ENCODE results near the gene SENP1. TPM values are rescaled to one million over a fixed set of nuclear protein-coding genes. Genes with fewer than 3 reads are reported as not detected.

SENP1 gene
- total RNA-seq, 2 donors from 2014 or later: 36.6 to 59.7 TPM

DNA sequence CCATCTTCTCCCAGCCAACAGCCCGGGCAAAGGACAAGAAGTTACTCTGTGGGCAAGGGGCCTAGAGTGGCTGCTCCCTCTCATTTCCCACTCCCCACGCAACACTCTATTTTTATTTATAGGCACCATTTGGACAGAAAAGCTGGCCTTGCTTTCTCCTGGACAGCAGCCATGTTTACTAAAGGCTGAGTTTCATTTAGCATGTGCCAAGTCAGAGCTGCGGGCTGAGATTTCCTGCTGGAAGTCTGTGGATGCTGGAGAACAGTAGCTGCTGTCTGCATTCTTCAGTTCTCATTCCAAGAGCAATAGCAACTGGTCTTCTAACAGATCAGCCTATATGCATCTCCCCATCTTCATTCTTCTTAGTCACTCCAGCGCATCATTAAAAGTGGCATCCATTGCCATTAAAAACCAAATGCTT lies 109.9 kb downstream of the SENP1 start:
- no peaks in the 10 kb centered on the region for H3K36me3 Mint-ChIP-seq
- H3K4me3 Mint-ChIP-seq: no peak overlapping the region
- H3K4me1 Mint-ChIP-seq (ENCODE audit: low read depth in 2 of 2): peaks cover 1% of the 10 kb centered on the region in 2 donors
- peaks cover 45 to 51% of the 10 kb centered on the region in 2 donors for H3K27me3 Mint-ChIP-seq
- DNase-seq (ENCODE audit: low spot score): no peak
- H3K27ac Mint-ChIP-seq: no peak overlapping the region
- no peak for ATAC-seq
- H3K9me3 Mint-ChIP-seq: no peaks in the 10 kb centered on the region

DNA sequence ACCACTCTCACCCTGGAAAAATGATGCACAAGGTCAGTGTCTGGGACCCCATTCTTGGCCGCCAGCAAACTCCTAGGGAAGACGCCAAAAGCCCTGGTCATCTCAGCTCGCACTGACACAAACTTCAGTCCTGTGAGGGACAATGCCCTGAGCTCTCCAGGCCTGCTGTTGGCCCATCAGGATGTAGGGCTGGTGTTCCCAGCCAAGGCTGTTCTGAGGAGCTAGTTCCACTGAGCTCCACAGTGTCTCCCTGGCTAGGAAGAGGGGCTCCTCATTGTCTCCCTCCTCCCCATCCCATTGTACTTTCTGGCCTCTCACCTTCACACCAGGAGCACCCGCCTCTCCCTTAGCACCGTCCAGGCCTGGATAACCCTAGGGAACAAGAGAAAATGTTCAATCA lies 112.4 kb downstream of the SENP1 start:
- no peaks in the 10 kb centered on the region for H3K9me3 Mint-ChIP-seq
- H3K27ac Mint-ChIP-seq: no peak overlapping the region
- ATAC-seq: no peak
- H3K4me1 Mint-ChIP-seq (ENCODE audit: low read depth in 2 of 2): peaks cover 13 to 16% of the 10 kb centered on the region in 2 donors
- H3K4me3 Mint-ChIP-seq: no peak overlapping the region
- peak; percentile 1 for DNase-seq (ENCODE audit: low spot score)
- peaks cover 26 to 33% of the 10 kb centered on the region in 2 donors for H3K27me3 Mint-ChIP-seq
- no peaks in the 10 kb centered on the region for H3K36me3 Mint-ChIP-seq

Other genes starting within 250 kb of the SENP1 start
- gene VDR, start 201.1 kb downstream of the SENP1 start, total RNA-seq: 10 to 100 TPM; 12.0 to 23.0 TPM
- gene TMEM106C, start 142.5 kb downstream of the SENP1 start, total RNA-seq: 10 to 100 TPM; 75.6 to 84.2 TPM
- not detected for gene COL2A1, start 101.6 kb downstream of the SENP1 start, total RNA-seq
- 10 to 100 TPM; 29.8 to 49.5 TPM for gene PFKM, start 13.3 kb upstream of the SENP1 start, total RNA-seq
- 10 to 100 TPM; 35.9 to 48.1 TPM for gene ASB8, start 51.4 kb upstream of the SENP1 start, total RNA-seq
- under 1 TPM in 1 of 2 donors, not detected in 1; 0.86 TPM for gene CCDC184, start 77.6 kb upstream of the SENP1 start, total RNA-seq
- gene OR10AD1, start 97.2 kb upstream of the SENP1 start, total RNA-seq: not detected
- 10 to 100 TPM; 19.5 to 35.7 TPM for gene ZNF641, start 244.8 kb upstream of the SENP1 start, total RNA-seq

Data from natural killer cell treated with Interleukin-12 subunit alpha and Interleukin-12 subunit beta and Interleukin-15 and Interleukin-18, amount 100 ng/mL, for 72 hours (primary cell).